Measurements from ENCODE around the gene RAPGEF5.
A peak's percentile ranks its signal among the peaks of the same experiment; 100 is the strongest.

The RAPGEF5 gene

GRCh38 chr7:22393913-22394729 lies 37.2 kb upstream of the RAPGEF5 start:
- DNase-seq: no peak
- H4K12ac ChIP-seq (ENCODE audit: low read depth, low read length): no peak overlapping the region
- no peak overlapping the region for H2BK12ac ChIP-seq (ENCODE audit: low read length)
- no peak overlapping the region for H3K18ac ChIP-seq (ENCODE audit: low read length)
- no peaks in the 10 kb centered on the region for H3K27me3 ChIP-seq (ENCODE audit: insufficient read depth, low read length)
- no peaks in the 10 kb centered on the region for H3K9me3 ChIP-seq (ENCODE audit: insufficient read depth, low read depth, low read length)
- no peaks in the 10 kb centered on the region for H3K79me1 ChIP-seq (ENCODE audit: low read length)
- no peaks in the 10 kb centered on the region for H3K4me1 ChIP-seq (ENCODE audit: control insufficient read depth in 1 of 2, insufficient read depth in 2 of 2, low read length in 2 of 2)
- H4K8ac ChIP-seq (ENCODE audit: low read depth, low read length): no peak overlapping the region
- no peak overlapping the region for H2BK5ac ChIP-seq (ENCODE audit: low read depth, low read length, poor library complexity)
- no peak overlapping the region for H3K4me3 ChIP-seq (ENCODE audit: low read depth, low read length)
- H4K91ac ChIP-seq (ENCODE audit: low read depth, low read length): no peak overlapping the region
- H2AFZ ChIP-seq (ENCODE audit: insufficient read depth, low read length, poor library complexity): no peak overlapping the region
- H3K4me2 ChIP-seq (ENCODE audit: low read length): no peak overlapping the region
- no peaks in the 10 kb centered on the region for H3K36me3 ChIP-seq (ENCODE audit: control insufficient read depth in 1 of 2, insufficient read depth in 2 of 2, low read length in 2 of 2)
- no peak overlapping the region for H3K9ac ChIP-seq (ENCODE audit: low read length)
- no peaks in the 10 kb centered on the region for H3K79me2 ChIP-seq (ENCODE audit: control insufficient read depth, insufficient read depth, low read length, poor library complexity)
- no CpG with 5 or more reads among the region's 13 CpGs for WGBS (ENCODE audit: extremely low coverage, insufficient coverage, insufficient read length)
- no peak overlapping the region for H3K23ac ChIP-seq (ENCODE audit: low read length)
- no peak overlapping the region for H3K4ac ChIP-seq (ENCODE audit: low read depth, low read length)
- no peak overlapping the region for H3K14ac ChIP-seq (ENCODE audit: low read length)
- H3K27ac ChIP-seq (ENCODE audit: low read depth, low read length): no peak overlapping the region
- H2AK5ac ChIP-seq (ENCODE audit: low read length): no peak overlapping the region
- H2BK120ac ChIP-seq (ENCODE audit: insufficient read depth, low read length, poor library complexity): no peak overlapping the region

- H3K4me3 ChIP-seq (ENCODE audit: low read depth, low read length): no peak overlapping the region
- H3K4ac ChIP-seq (ENCODE audit: low read depth, low read length): no peak overlapping the region
- no peaks in the 10 kb centered on the region for H3K9me3 ChIP-seq (ENCODE audit: insufficient read depth, low read depth, low read length)
- no peak overlapping the region for H4K8ac ChIP-seq (ENCODE audit: low read depth, low read length)
- no peak overlapping the region for H3K9ac ChIP-seq (ENCODE audit: low read length)
- no peak overlapping the region for H3K18ac ChIP-seq (ENCODE audit: low read length)
- DNase-seq: no peak
- H3K27me3 ChIP-seq (ENCODE audit: insufficient read depth, low read length): no peaks in the 10 kb centered on the region
- H3K4me2 ChIP-seq (ENCODE audit: low read length): no peak overlapping the region
- H2BK12ac ChIP-seq (ENCODE audit: low read length): no peak overlapping the region
- no peak overlapping the region for H2AK5ac ChIP-seq (ENCODE audit: low read length)
- H3K79me1 ChIP-seq (ENCODE audit: low read length): no peaks in the 10 kb centered on the region
- H4K12ac ChIP-seq (ENCODE audit: low read depth, low read length): no peak overlapping the region
- no peak overlapping the region for H3K14ac ChIP-seq (ENCODE audit: low read length)
- no peak overlapping the region for H2BK120ac ChIP-seq (ENCODE audit: insufficient read depth, low read length, poor library complexity)
- H2AFZ ChIP-seq (ENCODE audit: insufficient read depth, low read length, poor library complexity): no peak overlapping the region
- no peaks in the 10 kb centered on the region for H3K36me3 ChIP-seq (ENCODE audit: control insufficient read depth in 1 of 2, insufficient read depth in 2 of 2, low read length in 2 of 2)
- H2BK5ac ChIP-seq (ENCODE audit: low read depth, low read length, poor library complexity): no peak overlapping the region
- WGBS (ENCODE audit: extremely low coverage, insufficient coverage, insufficient read length): no CpG with 5 or more reads among the region's 1 CpG
- no peaks in the 10 kb centered on the region for H3K79me2 ChIP-seq (ENCODE audit: control insufficient read depth, insufficient read depth, low read length, poor library complexity)
- H3K27ac ChIP-seq (ENCODE audit: low read depth, low read length): no peak overlapping the region
- no peaks in the 10 kb centered on the region for H3K4me1 ChIP-seq (ENCODE audit: control insufficient read depth in 1 of 2, insufficient read depth in 2 of 2, low read length in 2 of 2)
- H4K91ac ChIP-seq (ENCODE audit: low read depth, low read length): no peak overlapping the region
- no peak overlapping the region for H3K23ac ChIP-seq (ENCODE audit: low read length)
Observed at GRCh38 chr7:22390516-22390915, 33.6 kb upstream of the RAPGEF5 start.

- H3K18ac ChIP-seq (ENCODE audit: low read length): no peak overlapping the region
- no peak overlapping the region for H3K4me3 ChIP-seq (ENCODE audit: low read depth, low read length)
- H3K27ac ChIP-seq (ENCODE audit: low read depth, low read length): no peak overlapping the region
- no peak overlapping the region for H3K4me2 ChIP-seq (ENCODE audit: low read length)
- H3K9ac ChIP-seq (ENCODE audit: low read length): no peak overlapping the region
- no peak overlapping the region for H3K4ac ChIP-seq (ENCODE audit: low read depth, low read length)
- no peak overlapping the region for H2BK5ac ChIP-seq (ENCODE audit: low read depth, low read length, poor library complexity)
- no peaks in the 10 kb centered on the region for H3K4me1 ChIP-seq (ENCODE audit: control insufficient read depth in 1 of 2, insufficient read depth in 2 of 2, low read length in 2 of 2)
- no peak overlapping the region for H2BK120ac ChIP-seq (ENCODE audit: insufficient read depth, low read length, poor library complexity)
- H2AFZ ChIP-seq (ENCODE audit: insufficient read depth, low read length, poor library complexity): no peak overlapping the region
- no peak overlapping the region for H4K12ac ChIP-seq (ENCODE audit: low read depth, low read length)
- H3K79me1 ChIP-seq (ENCODE audit: low read length): no peaks in the 10 kb centered on the region
- no peak overlapping the region for H4K91ac ChIP-seq (ENCODE audit: low read depth, low read length)
- H3K27me3 ChIP-seq (ENCODE audit: insufficient read depth, low read length): no peaks in the 10 kb centered on the region
- no peak overlapping the region for H2AK5ac ChIP-seq (ENCODE audit: low read length)
- no peak overlapping the region for H3K23ac ChIP-seq (ENCODE audit: low read length)
- H3K14ac ChIP-seq (ENCODE audit: low read length): no peak overlapping the region
- peak in 1 of 2 donors; percentile 54 for DNase-seq
- H4K8ac ChIP-seq (ENCODE audit: low read depth, low read length): no peak overlapping the region
- no CpG with 5 or more reads among the region's 2 CpGs for WGBS (ENCODE audit: extremely low coverage, insufficient coverage, insufficient read length)
- no peaks in the 10 kb centered on the region for H3K79me2 ChIP-seq (ENCODE audit: control insufficient read depth, insufficient read depth, low read length, poor library complexity)
- no peaks in the 10 kb centered on the region for H3K36me3 ChIP-seq (ENCODE audit: control insufficient read depth in 1 of 2, insufficient read depth in 2 of 2, low read length in 2 of 2)
- H2BK12ac ChIP-seq (ENCODE audit: low read length): no peak overlapping the region
- H3K9me3 ChIP-seq (ENCODE audit: insufficient read depth, low read depth, low read length): no peaks in the 10 kb centered on the region
Observed at GRCh38 chr7:22389892-22390291, 32.9 kb upstream of the RAPGEF5 start.

GRCh38 chr7:22387583-22387982 lies 30.6 kb upstream of the RAPGEF5 start:
- H4K12ac ChIP-seq (ENCODE audit: low read depth, low read length): no peak overlapping the region
- no peak overlapping the region for H3K4me2 ChIP-seq (ENCODE audit: low read length)
- H3K23ac ChIP-seq (ENCODE audit: low read length): no peak overlapping the region
- H3K9ac ChIP-seq (ENCODE audit: low read length): no peak overlapping the region
- H3K14ac ChIP-seq (ENCODE audit: low read length): no peak overlapping the region
- H3K79me2 ChIP-seq (ENCODE audit: control insufficient read depth, insufficient read depth, low read length, poor library complexity): no peaks in the 10 kb centered on the region
- H3K79me1 ChIP-seq (ENCODE audit: low read length): no peaks in the 10 kb centered on the region
- H3K9me3 ChIP-seq (ENCODE audit: insufficient read depth, low read depth, low read length): no peaks in the 10 kb centered on the region
- no peak overlapping the region for H2BK12ac ChIP-seq (ENCODE audit: low read length)
- no peak overlapping the region for H2AFZ ChIP-seq (ENCODE audit: insufficient read depth, low read length, poor library complexity)
- no peaks in the 10 kb centered on the region for H3K27me3 ChIP-seq (ENCODE audit: insufficient read depth, low read length)
- no peak for DNase-seq
- H3K4me3 ChIP-seq (ENCODE audit: low read depth, low read length): no peak overlapping the region
- H3K27ac ChIP-seq (ENCODE audit: low read depth, low read length): no peak overlapping the region
- WGBS (ENCODE audit: extremely low coverage, insufficient coverage, insufficient read length): no CpG with 5 or more reads among the region's 4 CpGs
- no peak overlapping the region for H4K91ac ChIP-seq (ENCODE audit: low read depth, low read length)
- H3K36me3 ChIP-seq (ENCODE audit: control insufficient read depth in 1 of 2, insufficient read depth in 2 of 2, low read length in 2 of 2): no peaks in the 10 kb centered on the region
- H4K8ac ChIP-seq (ENCODE audit: low read depth, low read length): no peak overlapping the region
- no peak overlapping the region for H3K18ac ChIP-seq (ENCODE audit: low read length)
- H3K4ac ChIP-seq (ENCODE audit: low read depth, low read length): no peak overlapping the region
- H3K4me1 ChIP-seq (ENCODE audit: control insufficient read depth in 1 of 2, insufficient read depth in 2 of 2, low read length in 2 of 2): no peaks in the 10 kb centered on the region
- no peak overlapping the region for H2BK120ac ChIP-seq (ENCODE audit: insufficient read depth, low read length, poor library complexity)
- H2BK5ac ChIP-seq (ENCODE audit: low read depth, low read length, poor library complexity): no peak overlapping the region
- no peak overlapping the region for H2AK5ac ChIP-seq (ENCODE audit: low read length)

Measured in trophoblast cell (in vitro differentiated cells and primary cell).